C4-2B (cell line): ENCODE data around the gene TMPRSS13.

Experiments used
- CTCF ChIP-seq: fragments of 450-650 bp; conservative IDR thresholded peaks from 2 replicates; pipeline ENCODE4 v1.5.1; 2017; ENCODE audit warnings: mild to moderate bottlenecking
- ZFX ChIP-seq: fragments of 450-650 bp; IDR thresholded peaks from 2 replicates; pipeline ENCODE4 v1.6.1; 2017

GRCh38 chr11:117881217-117881616 is 48.0 kb downstream of the TMPRSS13 start:
- no peak for TF ChIP-seq CTCF
- no peak for TF ChIP-seq ZFX
